DMS153 treated with DMSO at 0.1 percent for 48 hours (cell line): ENCODE measurements around the gene CIAO2A.
A peak's percentile ranks its signal among the peaks of the same experiment; 100 is the strongest.
"Not testable (repeated sequence)": the region's sequence is repeated elsewhere in the genome, so short reads cannot be mapped to it uniquely, and the experiment has no call there.

Experiments
- DNase-seq: peaks from one replicate; lab custom pipeline; 2025; ENCODE audit not compliant: unreplicated experiment; lab: John Stamatoyannopoulos, UW

The CIAO2A gene

DNA sequence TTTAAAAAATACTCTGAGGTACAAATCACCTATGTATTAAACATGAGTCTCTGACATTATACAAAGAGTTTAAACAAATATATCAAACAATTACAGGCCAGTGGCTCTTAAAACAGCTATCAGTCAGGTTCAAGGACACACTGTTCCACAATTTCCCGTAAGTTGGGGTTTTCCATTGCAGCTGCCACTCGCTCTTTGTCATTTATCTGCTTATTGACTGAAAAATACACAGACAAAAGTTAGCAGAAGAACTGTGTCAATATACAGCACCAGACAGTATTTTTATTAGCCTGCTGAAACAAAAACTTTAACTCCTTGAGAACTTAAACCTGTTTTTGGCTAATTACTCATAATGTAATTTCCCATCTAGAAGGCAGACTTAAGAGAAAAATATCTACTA lies 20.8 kb downstream of the CIAO2A start:
- DNase-seq = no peak

DNA sequence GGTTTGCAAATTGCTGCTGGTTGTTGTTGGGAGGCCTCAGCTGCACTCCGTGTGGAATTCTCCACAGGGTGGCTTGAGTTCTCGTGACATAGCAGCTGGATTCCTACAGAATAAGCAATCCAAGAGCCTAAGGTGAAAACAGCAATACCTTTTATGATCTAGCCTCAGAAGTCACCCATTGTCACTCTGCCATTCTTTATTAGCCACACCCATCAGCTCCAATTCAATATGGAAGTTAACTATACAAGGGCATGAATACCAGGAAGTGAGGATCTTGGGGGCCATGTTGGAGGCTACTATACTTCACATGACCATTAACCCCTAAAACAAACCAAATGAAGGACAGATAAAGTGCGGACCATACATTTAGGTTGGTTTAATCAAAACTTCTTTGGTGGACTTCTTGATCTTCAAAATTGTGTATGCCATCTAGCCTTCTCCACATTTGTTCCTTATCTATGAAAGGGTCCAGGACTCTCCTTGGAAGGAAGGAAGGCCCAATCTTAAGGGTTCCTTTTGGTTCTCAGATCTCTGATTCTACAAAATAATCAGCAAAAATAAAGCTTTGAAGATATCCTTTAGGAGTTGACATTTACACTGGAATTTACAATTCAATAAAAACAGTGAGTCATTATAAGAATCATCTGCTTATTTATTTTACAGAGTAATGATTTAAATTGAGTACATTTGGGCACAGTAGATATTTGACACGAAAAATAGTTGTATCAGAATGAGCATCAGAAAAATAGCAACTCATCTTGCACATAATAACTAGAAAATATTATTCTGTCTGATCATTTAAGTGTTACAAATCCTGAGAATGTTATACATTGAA lies 21.5 kb downstream of the CIAO2A start:
- no peak for DNase-seq

DNA sequence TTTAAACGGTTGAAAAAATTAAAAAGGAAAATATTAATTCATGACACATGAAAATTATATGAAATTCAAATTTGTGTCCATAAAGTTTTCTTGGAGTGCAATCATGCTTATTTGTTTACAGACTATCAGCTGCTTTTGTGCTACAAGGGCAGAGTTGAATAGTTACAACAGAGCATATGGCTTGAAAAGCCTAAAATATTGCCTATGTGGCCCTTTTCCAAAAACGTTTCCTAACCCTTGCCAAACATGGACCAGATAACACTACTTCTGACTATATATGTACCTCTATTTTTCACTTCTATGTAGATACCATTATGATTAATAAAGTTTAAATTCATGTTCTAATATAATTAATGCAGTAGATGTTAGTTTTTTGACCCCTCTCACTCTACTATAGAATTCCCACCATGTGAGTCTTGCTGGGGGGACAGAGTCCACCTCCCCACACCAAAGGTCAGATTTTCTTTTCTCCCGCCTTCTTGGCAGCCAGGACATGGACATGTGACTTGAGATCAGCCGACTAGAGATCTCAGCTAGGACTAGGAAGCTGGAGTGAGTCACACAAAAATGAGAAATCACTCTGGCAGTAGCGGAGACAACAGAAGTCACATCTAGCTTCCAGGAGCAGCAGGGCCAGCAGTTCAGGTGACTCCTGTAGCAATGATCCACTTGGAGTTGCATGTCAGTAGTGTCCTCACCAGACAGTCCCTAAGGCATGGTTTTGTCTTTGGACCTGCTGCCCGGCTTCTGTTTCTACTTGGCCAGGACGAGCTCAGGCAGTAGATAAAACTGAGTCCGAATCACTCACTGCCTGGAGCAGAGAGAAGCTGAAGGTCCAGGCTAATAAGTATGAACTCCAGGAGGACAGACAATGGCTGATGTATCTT lies 22.4 kb downstream of the CIAO2A start:
- no peak for DNase-seq

GRCh38 chr15:64070106-64070505 lies 23.5 kb downstream of the CIAO2A start:
- DNase-seq = no peak

GRCh38 chr15:64068133-64068532 lies 25.5 kb downstream of the CIAO2A start:
- no peak for DNase-seq

DNA sequence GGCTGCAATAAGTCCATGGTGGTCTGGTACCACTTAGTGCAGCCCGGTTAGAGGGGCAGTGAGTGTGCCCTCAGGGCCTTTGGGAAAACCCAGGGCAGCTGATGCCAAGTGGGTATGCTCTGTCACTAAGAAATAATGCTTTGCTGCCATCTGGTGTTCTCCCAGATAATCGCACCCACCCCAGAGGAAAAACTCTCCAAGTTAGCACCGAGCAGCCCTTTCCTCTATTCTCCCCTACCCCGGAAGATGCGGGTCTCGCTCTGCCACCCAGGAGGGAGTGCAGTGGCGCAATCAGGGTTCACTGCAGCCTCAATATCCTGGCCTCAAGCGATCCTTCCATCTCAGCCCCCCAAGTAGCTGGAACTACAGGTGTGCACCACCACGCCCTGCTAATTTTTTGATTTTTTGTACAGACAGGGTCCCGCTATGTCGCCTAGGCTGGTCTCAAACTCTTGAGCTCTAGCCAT lies 26.0 kb downstream of the CIAO2A start:
- peak; percentile 6 for DNase-seq

GRCh38 chr15:64066451-64066850 lies 27.2 kb downstream of the CIAO2A start:
- DNase-seq = no peak

DNA sequence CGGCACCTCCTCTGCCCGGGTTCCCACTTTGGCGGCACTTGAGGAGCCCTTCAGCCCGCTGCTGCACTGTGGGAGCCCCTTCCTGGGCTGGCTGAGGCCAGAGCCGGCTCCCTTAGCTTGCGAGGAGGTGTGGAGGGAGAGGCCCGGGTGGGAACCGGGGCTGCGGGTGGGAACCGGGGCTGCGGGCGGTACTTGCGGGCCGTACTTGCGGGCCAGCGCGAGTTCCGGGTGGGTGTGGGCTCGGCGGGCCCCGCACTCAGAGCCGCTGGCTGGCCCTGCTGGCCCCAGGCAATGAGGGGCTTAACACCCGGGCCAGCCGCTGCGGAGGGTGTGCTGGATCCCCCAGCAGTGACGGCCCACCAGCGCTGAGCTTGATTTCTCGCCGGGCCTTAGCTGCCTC lies 32.9 kb downstream of the CIAO2A start:
- DNase-seq = no peak

- DNase-seq = not testable (repeated sequence)
Observed at GRCh38 chr15:64059104-64059503, 34.5 kb downstream of the CIAO2A start.

GRCh38 chr15:64058279-64058678 lies 35.4 kb downstream of the CIAO2A start:
- DNase-seq = no peak

DNA sequence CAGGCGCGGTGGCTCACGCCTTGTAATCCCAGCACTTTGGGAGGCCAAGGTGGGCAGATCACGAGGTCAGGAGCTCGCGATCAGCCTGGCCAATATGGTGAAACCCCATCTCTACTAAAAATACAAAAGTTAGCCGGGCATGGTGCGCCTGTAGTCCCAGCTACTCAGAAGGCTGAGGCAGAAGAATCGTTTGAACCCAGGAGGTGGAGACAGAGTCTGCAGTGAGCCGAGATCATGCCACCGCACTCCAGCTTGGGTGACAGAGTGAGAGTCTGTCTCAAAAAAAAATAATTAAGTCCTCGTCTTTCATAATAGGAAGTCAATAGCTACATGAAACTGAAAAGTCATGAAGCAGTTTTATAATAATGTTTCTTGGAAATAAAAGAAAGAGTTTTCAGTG lies 40.0 kb downstream of the CIAO2A start:
- not testable (repeated sequence) for DNase-seq

GRCh38 chr15:64052925-64053491 lies 40.6 kb downstream of the CIAO2A start:
- DNase-seq = no peak

DNA sequence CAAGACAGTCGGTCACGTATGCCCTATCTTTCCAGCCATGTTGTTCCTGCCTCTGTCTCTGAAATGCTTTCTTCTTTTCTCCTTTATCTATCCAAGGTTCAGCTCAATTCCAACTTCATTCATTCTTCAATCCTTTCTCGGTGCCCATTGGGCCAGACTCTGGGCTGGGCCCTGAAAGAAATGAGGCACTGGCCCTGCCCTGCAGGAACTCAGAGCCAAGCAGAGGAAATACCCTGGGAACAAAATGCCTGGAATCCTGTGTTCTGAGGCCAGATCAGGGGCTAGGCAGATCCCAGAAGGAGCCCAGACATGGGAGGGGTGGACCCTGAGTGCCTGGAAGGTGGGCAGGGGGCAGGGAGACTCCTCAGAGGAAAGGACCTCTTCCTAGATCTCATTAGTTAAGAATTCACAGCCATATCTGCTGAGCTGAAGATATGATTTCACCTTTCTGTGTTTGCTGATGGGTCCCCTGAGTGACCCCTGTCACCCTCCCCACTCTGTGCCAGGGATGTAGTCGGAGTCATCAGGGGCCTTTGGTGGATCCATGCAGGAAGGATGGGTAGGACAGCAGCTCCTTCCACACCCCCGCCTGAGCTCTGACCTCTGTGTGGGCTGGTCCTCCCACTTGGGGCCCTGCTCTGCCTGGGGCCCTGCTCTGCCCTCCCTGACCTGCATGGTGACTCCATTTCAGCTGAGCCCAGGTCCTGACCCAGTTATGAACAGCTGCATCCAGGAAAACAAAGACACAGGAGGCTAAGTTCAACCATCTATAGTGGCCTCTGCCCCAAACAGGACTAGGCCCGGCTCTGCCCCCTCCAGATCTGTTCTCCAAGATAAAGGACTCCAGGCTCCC lies 42.0 kb downstream of the CIAO2A start:
- no peak for DNase-seq

GRCh38 chr15:64051093-64051402 lies 42.6 kb downstream of the CIAO2A start:
- DNase-seq = no peak

- peak; percentile 29 for DNase-seq
Observed at GRCh38 chr15:64050281-64051092, 43.2 kb downstream of the CIAO2A start.

DNA sequence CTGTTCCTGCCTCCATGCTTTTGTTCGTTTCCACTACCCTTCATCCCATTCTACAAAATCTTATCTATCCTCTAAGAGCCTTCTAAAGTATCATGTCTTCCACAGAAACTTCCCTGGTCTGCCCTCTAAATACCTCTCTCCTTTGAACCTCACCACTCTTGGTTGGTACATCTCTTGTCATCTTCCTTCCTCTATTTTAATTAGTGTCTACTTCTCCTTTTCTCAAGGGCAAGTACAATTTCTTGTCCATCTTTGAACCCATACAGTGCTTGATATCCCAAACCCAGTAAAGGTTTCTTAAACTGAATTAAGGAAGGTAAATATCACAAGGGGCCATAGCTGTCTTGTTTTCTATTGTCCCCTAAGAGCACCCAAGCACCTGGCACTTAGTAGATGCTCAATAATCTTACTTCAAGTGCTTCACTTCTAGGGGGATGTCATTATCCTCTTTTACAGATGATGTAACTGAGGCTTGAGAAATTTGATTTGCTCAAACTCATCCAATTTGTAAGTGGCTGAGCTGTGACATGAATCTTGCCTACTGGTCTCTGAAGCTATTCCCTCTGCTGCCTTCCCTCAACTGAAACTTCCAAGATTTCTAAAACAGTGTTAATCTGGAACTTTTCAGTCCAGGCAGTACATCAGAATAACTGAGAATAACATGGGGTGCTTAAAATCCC lies 44.7 kb downstream of the CIAO2A start:
- no peak for DNase-seq

DNA sequence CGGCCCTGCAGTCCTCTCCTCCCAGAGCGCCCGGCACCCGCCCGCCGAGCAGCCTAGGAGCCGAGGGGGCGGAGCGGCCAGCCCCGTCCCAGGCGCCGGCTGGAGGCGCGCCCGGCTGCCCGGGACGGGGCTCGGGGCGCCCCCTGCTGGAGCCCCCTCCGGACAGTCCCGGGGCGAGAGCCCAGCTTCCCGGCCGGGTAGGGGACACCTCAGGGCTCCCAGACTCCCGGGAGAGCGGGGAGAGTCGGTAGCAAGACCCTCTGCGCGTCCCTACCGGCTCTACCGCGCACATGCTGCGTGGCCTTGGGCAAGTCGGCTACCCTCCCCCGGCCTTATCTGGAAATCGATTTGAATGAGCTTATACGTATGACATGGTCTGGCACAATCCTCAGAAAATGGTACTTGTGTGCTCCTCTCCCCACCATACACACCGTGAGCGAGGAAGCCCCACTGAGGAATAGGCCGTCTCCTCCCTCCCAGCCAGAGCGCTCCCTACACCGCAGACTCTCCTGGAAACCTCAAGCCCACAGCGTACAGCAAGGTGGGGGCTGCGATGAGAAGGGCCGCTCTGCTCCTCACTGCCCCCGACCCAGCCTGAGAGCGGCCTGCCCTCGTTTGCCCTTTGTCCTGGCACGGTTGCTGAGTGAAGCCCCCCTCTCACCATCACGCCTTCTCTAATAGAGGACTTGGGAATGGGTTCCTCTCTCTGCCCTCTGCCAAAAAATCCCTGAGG lies 47.1 kb downstream of the CIAO2A start, which contains the start of gene DAPK2:
TSS of gene DAPK2 (minus strand) at position 65 of the 733 bp plus-strand sequence. CDS start 6,224 bp downstream, outside the sequence.
- DNase-seq = peak; percentile 0

DNA sequence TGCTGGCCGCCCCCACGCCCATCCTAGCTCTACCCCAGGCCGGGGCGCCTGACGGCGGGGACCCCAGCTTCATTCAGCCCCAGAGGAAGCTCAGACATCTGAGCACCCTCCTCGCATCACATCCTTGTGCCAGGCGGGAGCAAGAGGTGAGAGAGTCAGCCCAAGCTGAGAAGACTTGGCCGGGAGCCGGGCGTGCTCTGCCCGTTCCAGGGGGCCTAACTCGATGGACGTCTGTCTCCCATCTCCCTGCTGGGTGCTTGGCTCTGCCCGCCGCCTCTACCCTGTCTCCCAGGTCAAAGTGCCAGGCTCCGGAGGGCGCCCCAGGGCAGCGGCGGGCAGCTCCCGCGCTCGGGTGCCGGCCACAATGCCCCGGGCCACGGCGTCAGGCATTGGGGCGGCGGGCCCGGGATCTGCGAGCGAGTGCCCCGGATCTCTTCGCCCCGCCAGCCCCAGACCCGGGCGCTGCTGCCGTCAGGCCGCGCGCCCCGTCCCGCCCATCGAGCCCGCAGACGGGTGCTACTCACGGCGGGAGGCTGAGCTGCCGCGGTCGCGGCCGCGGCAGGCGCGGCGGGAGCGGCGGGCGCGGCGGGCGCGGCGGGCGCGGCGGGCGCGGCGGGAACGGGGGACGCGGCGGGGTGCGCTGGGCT lies 47.7 kb downstream of the CIAO2A start:
- DNase-seq = no peak
